K562 (cell line): Measurements from ENCODE around the gene HDC. TPM values are rescaled to one million over a fixed set of nuclear protein-coding genes. Genes with fewer than 3 reads are reported as not detected.

Source experiments
- ATAC-seq: fragments of 200-7000 bp; cut with Tn5 transposase; 3 replicates; pipeline ENCODE4 v1.9.1; 2020; ENCODE audit warnings: moderate library complexity
- BruUV-seq: library from RNA; stranded (reverse); fragments of 400-500 nt; replicated peaks from 2 replicates; lab custom pipeline; 2021; lab: Mats Ljungman, UMichigan
- CTCF ChIA-PET: fragments of 300-600 bp; formaldehyde crosslinking; extraction: SDS; loops from one replicate; lab custom pipeline; 2021; ENCODE audit warnings: low intra/inter-chr PET ratio; lab: Yijun Ruan, JAX
- POLR2A ChIA-PET: fragments of 300-600, 350-650 bp; sonication (Branson Sonifier 250); formaldehyde crosslinking; extraction: SDS; loops from one replicate; lab custom pipeline; 2021; ENCODE audit warnings: antibody characterized with exemption, inconsistent platforms; lab: Yijun Ruan, JAX
- DNase-seq, 4 experiments: peaks; one replicate each; pipeline versions ENCODE4 v3.0.0 to v3.0.0-alpha.2; 2011 to 2018; ENCODE audit warnings: low spot score in 3 of 4, mixed read lengths in 3 of 4; ENCODE audit errors: extremely low read depth in 1 of 4
- FAIRE-seq: peaks from 2 replicates; lab custom pipeline; 2011; peaks lifted over from hg19 to GRCh38; lab: Jason Lieb, UNC
- H2AFZ ChIP-seq: 2 replicates; pipeline ENCODE4 v1.6.0; 2011; ENCODE audit warnings: low read depth, low read length, control low read depth, inconsistent platforms
- H3K27ac ChIP-seq: fragments of 200-600 bp; 3 replicates; pipeline ENCODE4 v1.8.0; 2011; ENCODE audit warnings: low read depth, mild to moderate bottlenecking, control low read depth, inconsistent platforms, low read length, moderate library complexity, mixed read lengths; ENCODE audit errors: extremely low read depth
- H3K27me3 ChIP-seq, 2 experiments: fragments of 300-600 bp in 1 of 2; 2 replicates in 1 of 2; 3 replicates in 1 of 2; pipeline versions ENCODE4 v1.6.0 to v1.8.0; 2011; ENCODE audit warnings: inconsistent platforms in 2 of 2, low read length in 2 of 2, mild to moderate bottlenecking in 1 of 2, mixed read lengths in 1 of 2, moderate library complexity in 1 of 2; ENCODE audit not compliant: control insufficient read depth in 2 of 2, insufficient read depth in 2 of 2
- H3K36me3 ChIP-seq: fragments of 300-600 bp; 3 replicates; pipeline ENCODE4 v1.8.0; 2011; ENCODE audit warnings: mild to moderate bottlenecking, low read length, inconsistent platforms; ENCODE audit not compliant: control insufficient read depth, insufficient read depth
- H3K4me1 ChIP-seq, 2 experiments: fragments of 200-600 bp in 1 of 2; replicated peaks in 1 of 2; 2 replicates in 1 of 2; 3 replicates in 1 of 2; pipeline versions ENCODE4 v1.5.1 to v1.8.0; 2011; ENCODE audit warnings: inconsistent platforms in 2 of 2, low read length in 2 of 2, mild to moderate bottlenecking in 1 of 2, mixed read lengths in 1 of 2, moderate library complexity in 1 of 2; ENCODE audit not compliant: control insufficient read depth in 2 of 2, insufficient read depth in 2 of 2
- H3K4me2 ChIP-seq: 2 replicates; pipeline ENCODE4 v1.6.1; 2011; ENCODE audit warnings: low read length, control low read depth, inconsistent platforms, mixed read lengths; ENCODE audit not compliant: insufficient read depth
- H3K4me3 ChIP-seq: fragments of 200-600 bp; sonication (generic), shearing (Covaris generic); 2 replicates; pipeline ENCODE4 v1.5.1; 2016; ENCODE audit warnings: control low read depth, inconsistent platforms
- H3K79me2 ChIP-seq: fragments of 200-600 bp; 3 replicates; pipeline ENCODE4 v1.8.0; 2011; ENCODE audit warnings: low read length, inconsistent platforms; ENCODE audit not compliant: control insufficient read depth, insufficient read depth
- H3K9ac ChIP-seq, 2 experiments: 2 replicates each; pipeline versions ENCODE4 v1.6.0 to v1.6.1; 2011; ENCODE audit warnings: low read depth in 2 of 2, low read length in 2 of 2, control low read depth in 1 of 2, inconsistent platforms in 1 of 2, mild to moderate bottlenecking in 1 of 2, mixed read lengths in 1 of 2; ENCODE audit not compliant: insufficient read depth in 1 of 2
- H3K9me1 ChIP-seq: one replicate; pipeline ENCODE4 v1.6.0; 2011; ENCODE audit warnings: inconsistent platforms, mild to moderate bottlenecking, low read length, moderate library complexity; ENCODE audit not compliant: control insufficient read depth, insufficient read depth
- H3K9me3 ChIP-seq: replicated peaks from 2 replicates; pipeline ENCODE4 v1.5.1; 2011; ENCODE audit warnings: low read depth, low read length, inconsistent platforms; ENCODE audit not compliant: control insufficient read depth, insufficient read depth
- H4K20me1 ChIP-seq: replicated peaks from 2 replicates; pipeline ENCODE4 v1.6.1; 2011; ENCODE audit warnings: low read length, inconsistent platforms, mixed read lengths; ENCODE audit not compliant: control insufficient read depth, insufficient read depth
- DNMT1 ChIP-seq: fragments of 450-650 bp; IDR thresholded peaks from 2 replicates; pipeline ENCODE4 v1.6.1; 2016; ENCODE audit warnings: antibody characterized with exemption, mild to moderate bottlenecking
- DPF2 ChIP-seq: fragments of 450-650 bp; IDR thresholded peaks from 2 replicates; pipeline ENCODE4 v1.6.1; 2016
- PHF20 ChIP-seq: fragments of 450-650 bp; IDR thresholded peaks from 2 replicates; pipeline ENCODE4 v1.6.1; 2018; ENCODE audit not compliant: partially characterized antibody
- YY1 ChIP-seq, 3 experiments: IDR thresholded peaks; 2 replicates each; pipeline ENCODE4 v1.6.1; 2011; ENCODE audit warnings: low read length in 2 of 3, mild to moderate bottlenecking in 2 of 3, moderate library complexity in 2 of 3, borderline replicate concordance in 1 of 3, control low read depth in 1 of 3, low read depth in 1 of 3; ENCODE audit not compliant: insufficient read depth in 3 of 3, insufficient replicate concordance in 2 of 3, control insufficient read depth in 1 of 3, insufficient read length in 1 of 3; ENCODE audit errors: extremely low read depth in 1 of 3
- ZC3H4 ChIP-seq: sonication (generic); formaldehyde crosslinking; IDR thresholded peaks from 2 replicates; pipeline ENCODE4 v1.9.0; 2021; ENCODE audit warnings: missing genetic modification reagents, borderline replicate concordance
- ZEB2 ChIP-seq: fragments of 450-650 bp; IDR thresholded peaks from 2 replicates; pipeline ENCODE4 v1.6.1; 2016
- ZKSCAN8 ChIP-seq: fragments of 200-800 bp; sonication (Bioruptor generic); IDR thresholded peaks from 2 replicates; pipeline ENCODE4 v1.6.1; 2016; ENCODE audit warnings: missing genetic modification characterization, missing compliant biosample characterization
- WGBS: fragments of 100-300 bp; shearing (Covaris generic); methylation state at CpG from one replicate; pipeline ENCODE4 v1.1.6; 2016; ENCODE audit warnings: low coverage, mixed read lengths; ENCODE audit not compliant: insufficient coverage; ENCODE audit errors: missing lambda C conversion rate; 5-methylcytosine and 5-hydroxymethylcytosine counted together
- in situ Hi-C: fragments of 300-500 bp; cut with MboI; formaldehyde crosslinking; loops from 4 replicates; pipeline ENCODE4 v1.15.0; 2018; ENCODE audit warnings: inconsistent platforms, mixed read lengths
- intact Hi-C: fragments of 100-400 bp; cut with micrococcal nuclease; formaldehyde crosslinking; loops from 2 replicates; pipeline ENCODE4 v1.14.2; 2022
- polyA plus RNA-seq, 8 experiments: library from polyadenylated mRNA; depleted of rRNA in 4 of 8; stranded (reverse) in 5 of 8; unstranded in 3 of 8; fragments of >200 nt; fragmentation: Nextera tagmentation in 2 of 8; fragmentation: Illumina TruSeq in 1 of 8; extraction: Ambion mirVana in 2 of 8; extraction: Trizol in 1 of 8; gene quantifications; 2 replicates each; pipeline versions ENCODE4 v1.2.1 to v1.2.3, GENCODE V29; 2011 to 2014; ENCODE audit warnings: inconsistent platforms in 1 of 8, missing spikeins in 1 of 8
- total RNA-seq, 7 experiments: library from RNA; depleted of rRNA in 6 of 7; stranded (reverse); fragments of >200 nt in 6 of 7; fragmentation: Illumina TruSeq in 2 of 7; extraction: Trizol in 2 of 7; gene quantifications; 2 replicates each; pipeline versions ENCODE4 v1.2.1 to v1.2.3, GENCODE V29; 2011 to 2021; ENCODE audit warnings: low replicate concordance in 1 of 7
- TF ChIP-seq, protein P1 (sequence below): fragments of 450-650 bp; formaldehyde crosslinking; IDR thresholded peaks from 2 replicates; pipeline ENCODE4 v1.4.0; 2020; ENCODE audit warnings: mild to moderate bottlenecking
- TF ChIP-seq, protein P2 (sequence below), 2 experiments: fragments of 450-650 bp in 1 of 2; sonication (generic) in 1 of 2; formaldehyde crosslinking in 1 of 2; IDR thresholded peaks; 2 replicates each; pipeline versions ENCODE4 v1.7.1 to v1.9.0; 2016 to 2022; ENCODE audit warnings: inconsistent platforms in 1 of 2, mild to moderate bottlenecking in 1 of 2, missing genetic modification reagents in 1 of 2

The HDC gene
- total and polyA plus RNA-seq, 9 of the 15 experiments (the other 6 are each of a cell fraction or from before 2014, with no cell fraction given) = 0.26 to 5.3 (median 0.99) TPM

DNA sequence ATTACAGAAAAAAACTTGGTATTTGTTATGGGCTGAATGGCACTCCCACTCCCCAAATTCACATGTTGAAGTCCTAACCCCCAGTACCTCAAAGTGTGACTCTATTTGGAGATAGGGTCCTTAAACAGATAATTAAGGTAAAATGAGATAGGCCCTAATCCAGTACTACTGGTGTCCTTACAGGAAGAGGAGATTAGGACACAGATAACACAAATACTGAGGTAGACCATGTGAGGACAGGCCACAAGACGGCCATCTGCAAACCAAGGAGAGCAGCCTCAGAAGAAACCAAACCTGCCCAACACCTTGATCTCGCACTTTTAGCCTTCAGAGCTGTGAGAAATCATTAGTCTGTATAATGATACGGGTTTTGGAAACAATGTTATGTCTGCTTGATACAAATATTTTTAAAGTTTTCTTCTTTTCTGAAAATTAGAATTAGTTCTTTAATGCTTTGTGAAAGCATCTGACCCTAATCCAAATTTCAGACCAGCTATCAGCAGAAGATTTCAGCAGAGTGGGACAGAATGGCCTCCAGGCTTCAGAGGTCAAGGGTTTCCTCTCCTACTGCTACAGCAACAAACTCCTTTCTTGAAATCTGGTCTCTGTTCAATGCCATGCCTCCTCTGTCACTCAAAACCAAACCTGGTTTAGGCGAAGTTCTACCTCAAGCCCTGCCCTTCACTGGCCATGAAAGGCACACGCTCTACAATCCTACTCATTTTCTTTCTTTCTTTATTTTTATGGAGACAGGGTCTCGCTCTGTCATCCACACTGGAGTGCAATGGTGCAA, 22.0 kb upstream of the HDC start (continued):
- TF ChIP-seq, protein P1, sequence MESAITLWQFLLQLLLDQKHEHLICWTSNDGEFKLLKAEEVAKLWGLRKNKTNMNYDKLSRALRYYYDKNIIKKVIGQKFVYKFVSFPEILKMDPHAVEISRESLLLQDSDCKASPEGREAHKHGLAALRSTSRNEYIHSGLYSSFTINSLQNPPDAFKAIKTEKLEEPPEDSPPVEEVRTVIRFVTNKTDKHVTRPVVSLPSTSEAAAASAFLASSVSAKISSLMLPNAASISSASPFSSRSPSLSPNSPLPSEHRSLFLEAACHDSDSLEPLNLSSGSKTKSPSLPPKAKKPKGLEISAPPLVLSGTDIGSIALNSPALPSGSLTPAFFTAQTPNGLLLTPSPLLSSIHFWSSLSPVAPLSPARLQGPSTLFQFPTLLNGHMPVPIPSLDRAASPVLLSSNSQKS = no peak
- peak; percentile 20; the same call in 1 of the 2 replicates for TF ChIP-seq ZEB2
- no peak for TF ChIP-seq YY1 (IDR thresholded peaks at IDR 0.05; ENCODE audit: borderline replicate concordance in 1 of 3, control insufficient read depth in 1 of 3, extremely low read depth in 1 of 3, insufficient read depth in 3 of 3, insufficient read length in 1 of 3, insufficient replicate concordance in 2 of 3, low read depth in 1 of 3, low read length in 2 of 3)
- 0 out of 2 replicates have a peak, but pooled peaks have one; percentile 44 for TF ChIP-seq DPF2

DNA sequence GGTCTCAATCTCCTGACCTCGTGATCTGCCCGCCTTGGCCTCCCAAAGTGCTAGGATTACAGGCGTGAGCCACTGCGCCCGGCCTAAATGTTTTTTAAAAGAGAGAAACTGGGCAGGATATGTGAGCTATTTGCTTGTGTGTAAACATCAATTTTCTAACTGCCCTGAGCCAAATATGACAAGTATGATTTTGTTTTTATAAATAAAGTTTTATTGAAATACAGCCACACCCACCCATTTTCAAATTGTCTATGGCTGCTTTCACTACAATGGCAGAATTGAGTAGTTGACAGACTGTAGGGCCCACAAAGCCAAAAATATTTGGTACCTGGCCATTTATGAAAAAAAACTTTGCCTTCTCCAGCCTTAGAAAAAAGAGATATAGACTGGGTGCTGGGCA, 15.9 kb upstream of the HDC start:
- Histone ChIP-seq H4K20me1 (no peaks in the 10 kb centered on the region), H3K4me1 (no peaks in the 10 kb centered on the region), H3K4me2 (no peak overlapping the region), H3K9me3 (no peaks in the 10 kb centered on the region), H3K9me1 (no peaks in the 10 kb centered on the region), H2AFZ (no peak overlapping the region), H3K4me3 (no peak overlapping the region), H3K36me3 (peaks cover 16% of the 10 kb centered on the region; the same call in 2 of the 3 replicates), H3K27me3 (no peaks in the 10 kb centered on the region), H3K27ac (no peak overlapping the region), H3K79me2 (no peaks in the 10 kb centered on the region), H3K9ac (no peak overlapping the region)
- POLR2A ChIA-PET = interaction anchor here (0.6 kb wide), 1 partner anchor 93 kb away, joined by 3 read pairs; no protein-coding TSS in a partner anchor
- WGBS = 100% methylated on average over 3 of the region's 5 CpGs
- FAIRE-seq (no peak), DNase-seq (no peak), ATAC-seq (no peak)
- TF ChIP-seq DNMT1 = no peak
- no peak for TF ChIP-seq ZKSCAN8 (CRISPR knock-in tag)
- TF ChIP-seq, protein P2, sequence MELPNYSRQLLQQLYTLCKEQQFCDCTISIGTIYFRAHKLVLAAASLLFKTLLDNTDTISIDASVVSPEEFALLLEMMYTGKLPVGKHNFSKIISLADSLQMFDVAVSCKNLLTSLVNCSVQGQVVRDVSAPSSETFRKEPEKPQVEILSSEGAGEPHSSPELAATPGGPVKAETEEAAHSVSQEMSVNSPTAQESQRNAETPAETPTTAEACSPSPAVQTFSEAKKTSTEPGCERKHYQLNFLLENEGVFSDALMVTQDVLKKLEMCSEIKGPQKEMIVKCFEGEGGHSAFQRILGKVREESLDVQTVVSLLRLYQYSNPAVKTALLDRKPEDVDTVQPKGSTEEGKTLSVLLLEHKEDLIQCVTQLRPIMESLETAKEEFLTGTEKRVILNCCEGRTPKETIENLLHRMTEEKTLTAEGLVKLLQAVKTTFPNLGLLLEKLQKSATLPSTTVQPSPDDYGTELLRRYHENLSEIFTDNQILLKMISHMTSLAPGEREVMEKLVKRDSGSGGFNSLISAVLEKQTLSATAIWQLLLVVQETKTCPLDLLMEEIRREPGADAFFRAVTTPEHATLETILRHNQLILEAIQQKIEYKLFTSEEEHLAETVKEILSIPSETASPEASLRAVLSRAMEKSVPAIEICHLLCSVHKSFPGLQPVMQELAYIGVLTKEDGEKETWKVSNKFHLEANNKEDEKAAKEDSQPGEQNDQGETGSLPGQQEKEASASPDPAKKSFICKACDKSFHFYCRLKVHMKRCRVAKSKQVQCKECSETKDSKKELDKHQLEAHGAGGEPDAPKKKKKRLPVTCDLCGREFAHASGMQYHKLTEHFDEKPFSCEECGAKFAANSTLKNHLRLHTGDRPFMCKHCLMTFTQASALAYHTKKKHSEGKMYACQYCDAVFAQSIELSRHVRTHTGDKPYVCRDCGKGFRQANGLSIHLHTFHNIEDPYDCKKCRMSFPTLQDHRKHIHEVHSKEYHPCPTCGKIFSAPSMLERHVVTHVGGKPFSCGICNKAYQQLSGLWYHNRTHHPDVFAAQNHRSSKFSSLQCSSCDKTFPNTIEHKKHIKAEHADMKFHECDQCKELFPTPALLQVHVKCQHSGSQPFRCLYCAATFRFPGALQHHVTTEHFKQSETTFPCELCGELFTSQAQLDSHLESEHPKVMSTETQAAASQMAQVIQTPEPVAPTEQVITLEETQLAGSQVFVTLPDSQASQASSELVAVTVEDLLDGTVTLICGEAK (IDR thresholded peaks at IDR 0.05) = peak; percentile 96
- TF ChIP-seq, protein P2 (CRISPR knock-in tag; IDR thresholded peaks at IDR 0.05) = peak; percentile 93
- no peak for TF ChIP-seq ZC3H4 (CRISPR knock-in tag)
- no peak for TF ChIP-seq PHF20
- no TSS peak for BruUV-seq
- intact Hi-C loops = no loop called here
- in situ Hi-C loops = no loop called here
- CTCF ChIA-PET = no interaction called here
